ENCODE data around the gene CREG1.
A peak's percentile ranks its signal among the peaks of the same experiment; 100 is the strongest.
"Not testable (repeated sequence)": the region's sequence is repeated elsewhere in the genome, so short reads cannot be mapped to it uniquely, and the experiment has no call there.

CREG1 gene

DNA sequence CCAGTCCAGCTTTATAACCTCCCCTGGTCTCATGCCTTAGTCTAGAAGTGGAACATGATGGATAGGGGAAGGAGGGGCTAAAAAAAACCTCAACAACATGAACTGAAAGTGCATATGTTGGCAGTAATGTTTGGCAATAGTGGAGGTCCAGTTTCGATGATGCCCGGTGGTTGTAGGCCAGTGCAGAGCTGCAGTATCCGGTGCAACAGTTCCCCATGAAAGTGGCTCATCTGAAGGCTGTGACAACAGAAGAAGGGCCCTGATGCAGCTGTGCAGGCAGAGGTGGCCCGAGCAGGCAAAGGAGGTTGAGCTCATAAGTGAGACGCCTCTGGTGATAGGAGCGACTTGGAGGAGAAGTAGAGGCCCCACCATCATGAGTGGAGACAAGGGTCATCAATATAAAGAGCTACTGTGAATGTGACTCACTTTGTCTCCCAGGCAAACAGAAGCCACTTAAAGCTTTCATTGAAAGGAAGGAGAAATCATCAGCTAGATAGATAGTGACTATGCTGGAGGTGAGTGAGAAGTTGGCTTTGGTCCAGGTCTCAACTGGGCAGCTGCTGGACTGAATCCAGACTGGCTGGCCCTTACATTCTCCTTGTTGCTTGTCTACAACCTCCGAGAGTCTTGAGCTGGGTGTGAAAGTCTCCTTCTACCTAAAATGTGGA lies 10.2 kb upstream of the CREG1 start:
- no peak for DNase-seq (ENCODE audit: low read depth)

DNA sequence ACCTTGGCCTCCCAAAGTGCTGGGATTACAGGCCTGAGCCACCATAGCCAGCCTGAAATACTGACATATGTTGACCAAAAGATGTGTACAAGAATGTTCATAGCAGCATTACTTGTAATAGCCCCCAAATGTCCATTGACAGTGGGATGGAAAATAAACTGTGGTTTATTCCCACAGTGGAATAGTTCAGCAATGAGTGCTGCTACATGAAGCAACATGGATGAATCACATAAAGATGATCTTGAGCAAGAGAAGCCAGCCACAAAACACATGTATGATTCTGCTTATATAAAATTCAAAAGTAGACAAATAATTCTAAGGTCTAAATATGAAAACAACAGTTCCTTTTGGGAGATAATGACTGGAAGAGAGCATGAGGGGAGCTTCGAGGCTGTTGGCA lies 9.1 kb upstream of the CREG1 start:
- no peak for DNase-seq (ENCODE audit: low read depth)

DNA sequence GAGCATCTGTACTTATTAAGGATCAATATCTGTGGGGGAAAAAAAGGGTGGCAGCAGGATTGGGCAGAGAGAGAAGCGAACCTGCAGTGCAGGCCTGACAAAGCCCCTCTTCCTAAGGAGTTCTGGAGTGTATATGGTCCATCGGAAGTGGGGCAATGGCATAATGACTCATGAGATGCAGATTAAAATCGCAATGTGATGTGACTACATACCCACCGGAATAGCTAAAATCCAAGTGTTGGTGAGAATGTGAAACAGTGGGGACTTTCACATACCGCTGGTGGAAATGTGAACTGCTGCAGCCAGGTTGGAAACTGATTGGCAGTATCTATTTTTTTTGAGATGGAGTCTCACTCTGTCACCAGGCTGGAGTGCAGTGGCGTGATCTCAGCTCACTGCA lies 8.2 kb upstream of the CREG1 start:
- DNase-seq (ENCODE audit: low read depth), result no peak

- peak; percentile 57 for DNase-seq (ENCODE audit: low read depth)
Measured at GRCh38 chr1:167555971-167556714, 2.6 kb upstream of the CREG1 start.

GRCh38 chr1:167555072-167555471 lies 1.5 kb upstream of the CREG1 start:
- not testable (repeated sequence) for DNase-seq (ENCODE audit: low read depth)

GRCh38 chr1:167554028-167554779 lies 642 bp upstream of the CREG1 start:
- no peak for DNase-seq (ENCODE audit: low read depth)

- no peak for DNase-seq (ENCODE audit: low read depth)
Measured at GRCh38 chr1:167551362-167551761, 2.2 kb downstream of the CREG1 start.

GRCh38 chr1:167548059-167548932 lies 5.3 kb downstream of the CREG1 start:
- DNase-seq (ENCODE audit: low read depth), result no peak

DNA sequence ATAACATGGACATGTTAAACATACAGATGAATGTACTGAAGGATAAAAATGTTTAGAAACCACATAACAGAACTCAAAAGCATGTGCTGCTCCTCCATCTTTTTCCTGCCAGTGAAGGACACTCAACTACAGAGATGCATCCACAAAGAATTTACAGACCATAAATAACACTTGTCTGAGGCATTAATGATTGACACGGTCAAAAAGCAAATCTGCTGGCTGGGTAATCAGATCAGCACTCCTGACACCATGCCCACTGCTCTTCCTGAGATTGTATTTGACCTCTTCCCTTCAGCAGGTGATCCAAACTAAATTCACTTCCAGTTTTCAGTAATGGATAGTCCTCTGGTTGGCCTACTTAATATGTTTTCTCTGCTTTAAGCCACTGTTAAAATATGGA lies 6.6 kb downstream of the CREG1 start:
- no peak for DNase-seq (ENCODE audit: low read depth)

DNA sequence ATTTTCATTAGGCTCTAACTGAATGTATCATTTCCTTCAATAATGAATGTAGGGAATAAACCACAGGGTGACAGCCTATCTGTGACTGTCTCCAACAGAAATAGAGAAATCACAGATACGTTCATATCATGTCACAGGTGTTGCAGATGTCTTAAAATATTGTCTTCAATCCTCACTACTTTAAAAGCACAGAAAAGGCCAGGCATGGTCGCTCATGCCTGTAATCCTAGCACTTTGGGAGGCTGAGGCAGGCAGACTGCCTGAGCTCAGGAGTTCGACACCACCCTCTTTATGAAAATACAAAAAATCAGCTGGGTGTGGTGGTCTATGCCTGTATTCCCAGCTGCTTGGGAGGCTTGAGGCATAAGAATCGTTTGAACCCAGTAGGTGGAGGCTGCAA lies 8.2 kb downstream of the CREG1 start:
- DNase-seq (ENCODE audit: low read depth), result no peak

- DNase-seq (ENCODE audit: low read depth), result no peak
Measured at GRCh38 chr1:167544447-167545093, 9.0 kb downstream of the CREG1 start.

- no peak for DNase-seq (ENCODE audit: low read depth)
Measured at GRCh38 chr1:167543199-167543990, 10.2 kb downstream of the CREG1 start.

DNA sequence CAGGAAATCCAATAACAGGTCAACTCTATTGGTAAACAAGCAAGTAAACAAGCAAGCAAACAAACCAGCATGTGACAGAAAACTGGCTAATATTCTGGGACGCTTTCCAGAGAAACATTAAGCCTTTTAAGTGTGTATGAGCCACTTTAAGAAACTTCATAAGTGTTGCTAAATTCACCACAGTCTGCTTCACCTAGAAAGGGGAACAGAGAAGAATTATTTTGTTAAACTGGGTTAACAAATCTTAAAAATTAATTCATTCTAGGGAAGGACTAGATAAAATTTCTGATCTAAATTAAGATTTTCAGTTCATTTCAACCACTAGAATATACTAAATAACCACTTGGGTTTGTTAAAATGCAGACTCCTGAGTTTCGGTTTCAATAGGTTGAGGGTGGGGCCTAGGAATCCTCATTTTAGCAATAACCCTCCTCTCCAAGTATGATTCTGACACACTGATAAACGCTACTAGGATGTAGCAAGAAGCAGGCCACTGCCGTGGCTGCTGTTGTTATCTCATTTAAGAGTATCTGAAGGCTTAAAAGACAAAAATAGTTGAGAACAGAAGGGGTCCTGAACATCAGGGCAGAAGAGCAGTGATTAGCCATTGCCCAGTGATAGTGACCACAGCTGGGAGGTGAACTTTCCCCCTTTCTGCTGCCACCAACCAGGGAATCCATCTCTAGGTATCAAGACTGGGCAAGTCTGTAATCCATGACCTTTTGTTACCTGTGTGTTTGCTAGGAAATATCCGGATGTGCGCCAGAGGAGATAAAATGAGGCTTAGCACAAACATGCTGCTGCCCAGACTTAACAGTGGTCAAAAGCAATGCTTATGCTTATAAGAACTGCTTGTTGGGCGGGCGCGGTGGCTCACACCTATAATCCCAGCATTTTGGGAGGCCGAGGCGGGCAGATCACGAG lies 11.2 kb downstream of the CREG1 start:
- no peak for DNase-seq (ENCODE audit: low read depth)

- no peak for DNase-seq (ENCODE audit: low read depth)
Measured at GRCh38 chr1:167541610-167542009, 12.0 kb downstream of the CREG1 start.

DNA sequence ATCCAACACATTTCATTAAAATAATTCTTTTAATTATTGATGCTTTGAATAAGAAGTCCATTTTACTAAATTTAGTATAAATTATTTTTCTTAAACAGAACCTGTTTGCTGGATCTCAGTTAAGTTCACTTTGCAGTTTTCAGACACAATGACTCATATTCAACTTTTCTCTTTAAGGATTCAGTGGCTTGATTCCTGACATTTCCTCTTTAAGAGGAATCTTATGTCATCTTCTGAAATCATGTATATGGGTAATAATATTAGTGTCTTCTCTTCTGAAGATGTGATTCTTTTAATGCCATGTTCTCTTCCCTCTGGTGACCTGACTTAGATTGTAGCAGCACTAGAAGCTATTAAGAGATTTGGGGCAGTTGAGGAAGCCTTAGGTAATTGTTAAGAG lies 12.6 kb downstream of the CREG1 start:
- DNase-seq (ENCODE audit: low read depth), result no peak

DNA sequence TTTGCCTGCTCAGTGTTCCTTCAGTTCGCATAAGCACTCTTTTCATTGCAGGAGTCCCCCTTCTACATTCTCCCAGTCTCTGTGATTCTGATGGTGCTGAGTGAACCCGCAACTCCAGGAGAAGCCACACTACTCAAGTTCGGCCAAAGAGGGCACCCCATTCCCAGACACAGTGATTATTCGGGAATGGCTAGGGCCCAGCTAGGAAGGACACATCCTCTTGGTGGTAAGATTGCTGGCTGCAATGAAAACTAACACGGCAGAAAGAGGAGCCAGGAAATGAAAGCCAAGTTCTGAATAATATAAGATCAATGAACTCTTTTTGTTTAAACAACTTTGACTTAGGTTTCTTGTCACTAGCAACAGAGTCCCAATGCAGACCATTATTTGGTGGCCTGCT lies 14.9 kb downstream of the CREG1 start:
- DNase-seq (ENCODE audit: low read depth), result no peak

DNA sequence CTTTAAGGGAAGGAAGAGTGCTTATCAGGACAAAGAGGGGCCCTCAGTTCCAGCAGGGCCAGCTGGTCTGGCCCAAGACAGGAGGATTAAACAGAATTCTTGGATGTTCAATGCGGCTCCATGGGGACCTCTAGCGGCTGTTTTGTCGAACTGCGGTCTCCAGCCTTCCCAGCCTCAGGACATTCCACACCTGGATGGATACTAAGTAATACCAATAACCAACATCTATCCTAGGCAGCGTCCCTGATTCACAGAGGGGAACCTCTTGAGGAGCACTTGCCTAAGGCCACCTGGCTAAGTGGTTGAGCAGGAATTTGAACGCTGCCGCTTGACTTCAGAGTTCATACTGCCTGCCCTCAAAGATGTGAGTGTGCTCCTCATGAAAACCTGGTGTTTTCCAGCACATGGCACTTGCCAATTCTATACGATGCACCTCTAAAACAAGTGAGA lies 19.7 kb downstream of the CREG1 start:
- peak; percentile 31 for DNase-seq (ENCODE audit: low read depth)

- no peak for DNase-seq (ENCODE audit: low read depth)
Measured at GRCh38 chr1:167532964-167533824, 20.4 kb downstream of the CREG1 start.

- no peak for DNase-seq (ENCODE audit: low read depth)
Measured at GRCh38 chr1:167532375-167532774, 21.2 kb downstream of the CREG1 start.
